ENCODE measurements around the gene SERGEF.
A peak's percentile ranks its signal among the peaks of the same experiment; 100 is the strongest.
"Not testable (repeated sequence)": the region's sequence is repeated elsewhere in the genome, so short reads cannot be mapped to it uniquely, and the experiment has no call there.

The SERGEF gene

DNA sequence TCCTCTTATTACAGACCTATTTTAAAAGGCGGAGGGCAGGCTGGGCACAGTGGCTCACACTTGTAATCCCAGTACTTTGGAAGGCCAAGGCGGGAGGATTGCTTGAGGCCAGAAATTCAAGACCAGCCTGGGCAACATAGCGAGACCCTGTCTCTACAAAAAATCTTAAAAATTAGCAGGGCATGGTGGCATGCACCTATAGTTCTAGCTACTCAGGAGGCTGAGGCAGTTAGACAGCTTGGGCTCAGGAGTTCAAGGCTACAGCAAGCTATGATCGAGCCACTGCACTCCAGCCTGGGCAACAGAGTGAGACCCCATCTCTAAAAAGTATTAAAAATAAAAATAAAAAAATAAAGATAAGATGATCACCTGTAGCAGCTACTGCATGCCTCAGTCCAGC, 12.7 kb downstream of the SERGEF start:
- not testable (repeated sequence) for DNase-seq

GRCh38 chr11:17992916-17993315, 19.9 kb downstream of the SERGEF start:
- no peak for DNase-seq

DNA sequence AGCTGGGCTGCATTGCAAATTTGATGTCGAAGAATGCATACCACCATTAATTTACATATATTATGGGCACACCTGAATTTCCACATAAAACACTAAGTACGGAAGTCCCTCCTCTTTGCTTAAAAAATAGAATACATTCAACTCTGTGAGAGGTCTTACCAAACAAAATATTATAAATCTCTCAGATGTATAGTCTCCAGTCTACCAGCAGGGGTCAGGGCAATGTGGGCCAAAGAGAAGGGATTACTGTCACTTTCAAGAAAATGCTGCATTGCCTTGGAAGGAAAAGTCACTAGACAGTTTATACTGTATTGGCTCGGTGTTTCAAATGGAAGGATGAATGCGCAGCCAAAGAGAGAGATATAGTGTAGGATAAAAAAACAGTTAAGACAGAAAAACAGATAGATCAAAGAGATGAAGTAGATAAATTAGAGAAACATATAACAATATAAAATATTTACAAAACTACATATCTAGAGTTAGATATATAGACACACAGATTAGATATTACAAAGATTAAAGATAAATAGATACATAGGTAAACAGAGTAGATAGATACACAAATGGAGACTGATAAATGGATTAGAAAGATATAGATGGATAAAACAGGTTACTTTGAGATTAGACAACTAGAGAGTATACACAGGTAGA, 20.9 kb downstream of the SERGEF start:
- peak; percentile 45 for DNase-seq

DNA sequence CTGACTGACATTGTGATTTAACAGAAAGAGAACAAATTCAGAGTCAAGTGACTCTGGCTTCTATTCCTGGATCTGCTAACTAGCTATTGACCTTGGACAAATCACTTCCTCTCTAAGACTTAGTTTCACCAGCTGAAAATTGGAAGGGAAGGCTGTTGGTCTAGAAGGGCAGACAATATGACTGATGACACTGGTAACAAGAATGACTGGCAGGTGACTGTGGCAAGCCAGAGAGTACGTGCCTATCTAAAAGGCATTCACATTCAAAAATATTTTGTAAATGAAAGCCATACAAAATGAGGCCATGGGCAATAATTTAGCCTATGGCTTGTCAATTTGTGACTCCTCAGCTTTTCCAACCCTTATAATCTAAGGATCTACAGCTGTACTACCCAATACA, 23.5 kb downstream of the SERGEF start:
- DNase-seq, result no peak

- no peak for DNase-seq
These were observed 24.4 kb downstream of the SERGEF start for GRCh38 chr11:17988465-17988864.

GRCh38 chr11:17987826-17988225, 25.0 kb downstream of the SERGEF start:
- no peak for DNase-seq

- no peak for DNase-seq
These were observed 26.1 kb downstream of the SERGEF start for GRCh38 chr11:17986711-17987220.

- DNase-seq, result peak; percentile 55
These were observed 26.7 kb downstream of the SERGEF start for GRCh38 chr11:17986007-17986710.

DNA sequence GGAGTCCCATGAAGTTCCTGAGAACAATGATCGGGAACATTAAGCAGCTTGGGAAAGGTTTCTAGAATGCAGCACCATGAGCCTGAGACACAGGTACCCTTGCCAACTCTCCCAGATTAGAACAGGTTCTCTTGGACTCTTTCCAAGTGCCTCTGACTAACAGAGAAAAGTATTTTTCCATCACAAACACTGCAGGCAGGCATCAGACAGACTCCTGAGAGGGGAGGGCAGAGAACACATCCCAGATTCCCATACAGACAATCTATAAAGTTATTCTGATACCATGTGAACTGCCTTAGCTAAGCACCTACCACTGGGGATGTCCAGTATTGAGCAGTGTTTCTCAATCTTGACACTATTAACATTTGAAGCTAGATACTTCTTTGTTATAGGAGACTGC, 27.3 kb downstream of the SERGEF start:
- DNase-seq, result peak; percentile 16

DNA sequence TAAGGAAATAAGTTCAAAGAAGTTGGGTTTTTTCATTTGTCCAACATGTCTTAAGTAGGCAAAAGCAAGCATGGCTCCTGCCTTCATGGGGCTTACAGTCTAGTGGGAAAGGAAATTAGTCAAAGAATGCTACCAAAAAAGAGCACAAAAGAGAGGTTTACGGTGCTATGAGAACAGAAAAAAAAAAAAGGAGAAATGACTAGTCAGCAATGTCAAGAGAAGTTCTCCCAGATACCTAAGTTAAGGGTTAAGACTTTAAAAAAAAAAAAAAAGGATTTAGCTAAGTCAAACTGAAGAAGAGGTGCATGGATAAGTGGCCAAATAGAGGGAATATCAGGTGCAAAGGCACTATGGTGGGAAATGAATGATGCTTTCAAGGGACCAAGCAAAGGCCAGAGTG, 29.3 kb downstream of the SERGEF start:
- no peak for DNase-seq

DNA sequence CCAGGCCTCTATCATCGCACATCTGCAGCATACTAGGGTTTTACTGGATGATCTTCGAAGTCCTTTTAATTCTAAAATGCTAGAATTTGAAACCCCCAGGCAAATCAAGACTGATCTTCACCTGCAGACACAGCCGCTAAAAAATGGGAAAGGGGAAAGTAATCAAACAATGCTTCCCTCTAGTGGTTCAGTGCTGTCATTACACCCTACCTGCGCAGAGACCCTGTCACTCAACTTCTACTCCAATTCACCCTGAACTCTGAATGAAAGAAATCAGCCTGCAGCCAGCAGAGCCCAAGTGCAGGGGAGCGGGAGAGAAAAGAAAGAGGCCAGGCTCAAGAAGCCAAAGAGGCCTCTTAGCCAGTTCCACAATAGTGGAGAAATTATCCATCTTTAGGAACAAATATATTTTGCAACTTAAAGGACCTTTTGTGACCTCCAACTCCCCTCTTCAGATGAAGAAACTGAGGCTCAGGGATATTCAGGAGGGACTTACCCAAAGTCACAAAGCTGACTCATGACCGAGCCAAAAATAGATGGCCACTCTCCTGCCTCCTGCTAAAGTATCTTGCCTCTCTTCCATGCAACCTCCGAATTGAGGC, 33.0 kb downstream of the SERGEF start:
- DNase-seq, result peak; percentile 6

- peak; percentile 32 for DNase-seq
These were observed 34.1 kb downstream of the SERGEF start for GRCh38 chr11:17978553-17979287.

DNA sequence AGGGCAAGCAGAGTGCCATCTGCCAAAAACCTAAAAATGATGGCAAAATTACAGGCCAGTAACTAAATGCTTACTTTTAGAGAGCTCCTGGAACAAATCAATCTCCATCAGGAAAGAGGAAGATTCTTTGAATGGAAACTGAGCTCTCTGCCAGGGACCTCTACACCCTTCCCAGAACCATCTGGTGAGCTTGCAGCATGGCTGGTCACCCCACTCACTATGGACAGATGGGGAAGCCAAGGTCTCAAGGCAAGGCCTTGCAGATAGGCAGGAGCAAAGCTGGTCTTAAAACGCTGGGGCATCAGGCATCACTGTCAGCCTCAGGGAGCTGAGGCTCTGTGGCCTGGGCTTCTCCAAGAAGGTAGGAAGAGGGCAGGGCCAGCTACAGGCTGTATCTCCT, 36.2 kb downstream of the SERGEF start:
- no peak for DNase-seq

DNA sequence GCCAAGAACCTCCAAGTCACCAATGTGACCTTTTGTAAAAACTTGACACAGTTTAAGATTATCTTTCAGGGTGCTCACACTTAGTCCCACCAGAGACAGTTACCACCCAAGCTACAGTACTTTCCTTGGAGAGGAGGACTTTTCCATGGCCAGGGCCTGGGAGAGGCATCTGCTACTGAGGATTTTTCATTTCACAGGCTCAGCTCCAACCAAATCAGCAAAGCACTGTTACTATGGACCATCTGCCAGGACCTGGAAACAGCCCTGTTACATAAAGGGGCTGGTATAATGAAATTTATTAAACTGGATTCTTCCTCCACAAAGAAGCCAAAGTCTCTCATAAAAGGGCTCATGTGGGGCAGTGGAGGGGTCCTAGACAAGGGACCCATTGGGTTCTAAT, 38.6 kb downstream of the SERGEF start:
- DNase-seq, result no peak

DNA sequence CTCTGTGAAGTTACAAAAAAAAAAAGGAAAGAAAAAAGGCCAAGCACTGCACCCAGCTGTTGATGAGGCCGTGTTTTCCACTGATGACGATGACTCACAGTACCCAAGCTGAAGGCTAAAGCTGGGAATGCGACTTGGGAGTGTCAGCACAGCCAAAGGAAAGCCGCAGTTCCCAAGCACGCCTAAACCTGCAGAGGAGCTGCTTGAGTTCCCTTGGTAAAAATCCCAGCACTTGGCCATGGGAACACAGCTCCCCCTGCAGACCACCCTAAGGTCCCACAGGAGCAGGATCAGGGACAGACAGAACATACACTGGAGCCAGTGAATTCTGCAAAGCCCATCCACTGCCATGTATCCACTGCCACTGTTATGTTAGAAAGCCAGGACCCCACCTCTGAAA, 39.9 kb downstream of the SERGEF start:
- peak; percentile 89 for DNase-seq

DNA sequence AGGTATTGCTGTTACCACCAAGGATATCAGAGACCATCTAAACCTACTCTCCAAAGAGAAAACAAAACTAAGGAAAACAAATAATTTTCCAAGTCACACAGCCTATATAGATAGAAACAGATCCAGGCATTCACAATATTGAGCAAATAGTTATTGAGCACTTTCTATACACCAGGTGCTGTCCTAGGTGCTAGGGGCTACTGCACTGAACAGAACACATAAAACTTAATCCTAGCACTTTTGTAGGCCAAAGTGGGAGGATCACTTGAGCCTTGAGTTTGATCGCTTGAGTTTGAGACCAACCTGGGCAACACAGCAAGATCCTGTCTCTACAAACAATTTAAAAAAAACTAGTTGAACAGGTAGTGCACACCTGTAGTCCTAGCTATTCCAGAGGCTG, 44.6 kb downstream of the SERGEF start:
- DNase-seq, result no peak

- DNase-seq, result no peak
These were observed 45.2 kb downstream of the SERGEF start for GRCh38 chr11:17967661-17968060.

DNA sequence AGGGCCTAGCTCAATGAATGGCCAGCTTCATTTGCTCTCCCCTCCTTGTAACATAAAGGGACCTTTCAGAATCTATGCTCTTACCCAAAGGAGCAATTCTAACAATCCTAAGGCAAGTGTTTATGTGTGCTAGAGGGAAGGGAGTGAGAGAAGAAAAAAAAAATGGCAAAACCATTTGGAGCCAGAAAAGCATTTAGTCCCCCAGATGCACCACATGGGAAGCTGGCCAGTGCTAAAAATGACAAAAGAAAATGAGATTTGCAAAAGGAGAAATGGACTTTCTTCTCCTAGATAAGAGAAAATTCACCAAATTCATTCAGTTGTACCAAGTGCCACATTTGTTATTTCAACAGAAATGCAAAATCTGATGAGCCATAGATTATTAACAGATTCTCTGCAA, 52.8 kb downstream of the SERGEF start:
- no peak for DNase-seq

GRCh38 chr11:17958446-17958845, 54.4 kb downstream of the SERGEF start:
- no peak for DNase-seq

- no peak for DNase-seq
These were observed 58.2 kb downstream of the SERGEF start for GRCh38 chr11:17954395-17955252.

DNA sequence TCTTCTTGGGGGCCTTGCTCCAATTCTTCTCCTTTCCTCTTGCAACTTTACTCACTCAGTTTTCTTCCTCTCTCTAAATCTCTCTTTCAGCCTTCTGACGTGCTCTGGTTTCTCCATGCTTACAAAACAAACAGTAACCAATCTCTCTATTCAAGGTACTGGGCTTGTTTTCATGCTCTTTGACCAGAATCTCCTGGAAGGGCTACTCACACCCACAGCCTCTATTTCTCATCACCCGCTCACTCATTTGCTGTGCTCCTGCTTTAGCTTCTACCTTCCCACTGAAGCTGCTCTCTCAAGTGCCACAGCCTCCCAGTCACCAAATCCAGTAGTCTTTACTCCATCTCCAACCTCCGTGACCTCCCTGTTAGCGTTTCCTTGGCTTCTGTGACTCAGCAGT, 60.4 kb downstream of the SERGEF start:
- DNase-seq, result no peak

GRCh38 chr11:17951685-17952388, 61.0 kb downstream of the SERGEF start:
- no peak for DNase-seq

Data from fibroblast of skin of right biceps (primary cell).